ENCODE measurements around the gene PIM2.

Gene PIM2

DNA sequence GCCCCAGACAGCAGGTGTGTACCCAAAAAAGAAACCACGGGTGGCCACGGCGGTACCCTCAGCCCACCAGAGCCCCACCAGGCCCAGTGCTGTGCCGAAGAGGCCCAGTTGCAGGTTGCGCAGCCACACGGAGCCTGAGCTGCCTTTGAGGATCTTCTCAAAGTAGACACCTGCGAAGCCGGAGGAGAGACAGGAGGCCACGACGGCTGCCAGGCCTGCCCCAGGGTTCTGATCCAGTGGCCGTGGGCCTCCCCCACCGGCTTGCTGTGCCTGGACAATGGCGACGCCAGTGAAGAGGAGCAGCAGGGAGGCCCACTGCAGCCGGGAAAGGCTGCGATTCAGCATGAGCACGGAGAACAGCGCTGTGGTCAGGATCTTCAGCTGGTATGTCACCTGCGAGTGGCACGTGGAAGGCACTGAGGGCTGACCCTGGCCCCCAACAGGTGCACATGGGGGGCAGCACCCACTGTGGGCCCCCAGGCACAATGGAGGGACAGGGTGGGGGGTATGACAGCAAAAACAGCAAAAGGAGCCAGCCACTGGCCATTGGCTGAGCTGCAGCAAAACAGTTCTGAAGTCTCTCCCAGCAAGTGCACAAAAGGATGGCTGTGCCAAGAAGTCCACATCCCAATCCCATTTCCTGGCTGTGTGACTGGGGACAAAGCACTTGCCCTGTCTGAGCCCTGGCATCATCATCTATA is 13.6 kb downstream of the PIM2 start:
- DNase-seq (ENCODE audit: low read depth), result no peak
- no peak overlapping the region for H3K4me3 ChIP-seq (ENCODE audit: low read depth, low read length)
- no peak for TF ChIP-seq CTCF (IDR thresholded peaks at IDR 0.05; ENCODE audit: insufficient read depth, low read depth, low read length, missing control alignments)

DNA sequence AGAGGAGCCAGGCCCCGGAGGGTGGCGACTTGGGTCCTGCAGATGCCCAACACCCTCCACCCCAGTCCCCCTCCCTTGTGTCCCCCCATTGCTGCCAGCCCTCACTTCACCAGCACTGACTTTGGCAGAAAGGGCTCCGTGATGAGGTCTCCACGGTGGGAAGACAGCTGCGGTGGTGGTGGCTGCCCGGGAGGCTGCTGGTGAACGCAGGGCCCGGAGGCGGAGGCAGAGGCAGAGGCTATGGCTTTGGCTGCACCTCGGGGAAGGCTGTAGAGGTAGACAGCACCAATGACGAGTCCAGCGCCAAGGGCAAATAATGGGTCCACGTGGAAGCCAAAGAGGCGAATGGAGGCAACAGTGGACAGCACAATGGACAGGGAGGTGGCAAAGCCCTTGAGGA is 14.2 kb downstream of the PIM2 start:
- no peak overlapping the region for H3K4me3 ChIP-seq (ENCODE audit: low read depth, low read length)
- TF ChIP-seq CTCF (IDR thresholded peaks at IDR 0.05; ENCODE audit: insufficient read depth, low read depth, low read length, missing control alignments), result no peak
- DNase-seq (ENCODE audit: low read depth), result no peak

- H3K4me3 ChIP-seq (ENCODE audit: low read depth, low read length), result no peak overlapping the region
- TF ChIP-seq CTCF (IDR thresholded peaks at IDR 0.05; ENCODE audit: insufficient read depth, low read depth, low read length, missing control alignments), result no peak
- no peak for DNase-seq (ENCODE audit: low read depth)
Observed at GRCh38 chrX:48904180-48904579, 14.6 kb downstream of the PIM2 start.

- no peak for DNase-seq (ENCODE audit: low read depth)
- no peak overlapping the region for H3K4me3 ChIP-seq (ENCODE audit: low read depth, low read length)
- TF ChIP-seq CTCF (IDR thresholded peaks at IDR 0.05; ENCODE audit: insufficient read depth, low read depth, low read length, missing control alignments), result no peak
Observed at GRCh38 chrX:48903290-48903689, 15.5 kb downstream of the PIM2 start.

DNA sequence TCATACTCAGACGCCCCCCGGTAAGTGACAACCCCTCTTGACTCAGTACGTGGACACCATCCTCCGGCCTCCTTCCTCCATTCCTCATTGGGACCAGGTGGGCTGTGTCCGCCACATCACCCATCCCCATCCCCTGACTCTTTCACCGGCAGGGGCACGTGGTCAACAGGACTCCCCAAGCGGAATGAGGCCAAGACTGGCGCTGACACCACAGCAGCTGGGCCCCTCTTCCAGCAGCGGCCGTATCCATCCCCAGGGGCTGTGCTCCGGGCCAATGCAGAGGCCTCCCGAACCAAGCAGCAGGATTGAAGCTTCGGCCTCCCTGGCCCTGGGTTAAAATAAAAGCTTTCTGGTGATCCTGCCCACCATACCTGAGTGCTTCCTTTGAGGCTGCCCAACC is 16.0 kb downstream of the PIM2 start:
- no peak overlapping the region for H3K4me3 ChIP-seq (ENCODE audit: low read depth, low read length)
- DNase-seq (ENCODE audit: low read depth), result no peak
- no peak for TF ChIP-seq CTCF (IDR thresholded peaks at IDR 0.05; ENCODE audit: insufficient read depth, low read depth, low read length, missing control alignments)

DNA sequence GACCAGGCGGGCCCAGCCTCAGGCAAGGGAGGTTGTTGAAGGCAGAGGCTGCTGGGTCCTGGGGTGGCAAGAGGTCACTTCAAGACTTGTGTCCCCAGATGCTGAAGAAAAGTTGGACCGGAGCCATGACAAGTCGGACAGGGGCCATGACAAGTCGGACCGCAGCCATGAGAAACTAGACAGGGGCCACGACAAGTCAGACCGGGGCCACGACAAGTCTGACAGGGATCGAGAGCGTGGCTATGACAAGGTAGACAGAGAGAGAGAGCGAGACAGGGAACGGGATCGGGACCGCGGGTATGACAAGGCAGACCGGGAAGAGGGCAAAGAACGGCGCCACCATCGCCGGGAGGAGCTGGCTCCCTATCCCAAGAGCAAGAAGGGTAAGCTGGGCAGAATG is 16.7 kb downstream of the PIM2 start:
- no peak for TF ChIP-seq CTCF (IDR thresholded peaks at IDR 0.05; ENCODE audit: insufficient read depth, low read depth, low read length, missing control alignments)
- H3K4me3 ChIP-seq (ENCODE audit: low read depth, low read length), result no peak overlapping the region
- no peak for DNase-seq (ENCODE audit: low read depth)

DNA sequence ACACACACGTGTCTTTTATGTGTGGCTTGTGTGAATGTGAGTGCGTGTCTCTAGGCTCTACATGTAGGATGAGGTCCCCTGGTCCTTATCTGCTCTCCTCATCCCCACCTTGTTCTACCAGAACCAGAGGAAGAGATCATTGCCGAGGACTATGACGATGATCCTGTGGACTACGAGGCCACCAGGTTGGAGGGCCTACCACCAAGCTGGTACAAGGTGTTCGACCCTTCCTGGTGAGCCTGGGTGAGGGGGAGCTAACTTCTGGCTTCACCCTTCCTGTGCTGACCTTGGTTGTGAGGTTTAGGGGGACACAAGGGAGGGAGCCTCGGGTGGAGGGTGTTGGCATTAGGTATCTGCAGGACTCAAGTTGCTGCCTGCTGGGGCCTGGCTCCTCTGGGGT is 17.8 kb downstream of the PIM2 start:
- no peak for DNase-seq (ENCODE audit: low read depth)
- TF ChIP-seq CTCF (IDR thresholded peaks at IDR 0.05; ENCODE audit: insufficient read depth, low read depth, low read length, missing control alignments), result no peak
- H3K4me3 ChIP-seq (ENCODE audit: low read depth, low read length), result no peak overlapping the region
